ENCODE measurements around the gene CD200R1L.

CD200R1L gene

GRCh38 chr3:112845772-112846171 is 892 bp downstream of the CD200R1L start:
- no peaks in the 10 kb centered on the region for H3K9me3 ChIP-seq (ENCODE audit: low read length)
- no peaks in the 10 kb centered on the region for H3K27me3 ChIP-seq (ENCODE audit: insufficient read depth, low read length)
- no peaks in the 10 kb centered on the region for H4K20me1 ChIP-seq (ENCODE audit: insufficient read depth, low read length)
- no peak overlapping the region for H3K4me3 ChIP-seq (ENCODE audit: low read depth, low read length, poor library complexity, severe bottlenecking)
- H3K36me3 ChIP-seq (ENCODE audit: insufficient read depth, low read length): no peaks in the 10 kb centered on the region
- no peak overlapping the region for H3K9ac ChIP-seq (ENCODE audit: low read length)
- H3K27ac ChIP-seq (ENCODE audit: low read depth, low read length, poor library complexity, severe bottlenecking): no peak overlapping the region
- no peaks in the 10 kb centered on the region for H3K79me2 ChIP-seq (ENCODE audit: insufficient read depth, low read length)
- no peaks in the 10 kb centered on the region for H3K9me2 ChIP-seq (ENCODE audit: low read depth, low read length)
- no peak overlapping the region for H2AFZ ChIP-seq (ENCODE audit: low read length)
- peaks cover 6% of the 10 kb centered on the region for H3K4me1 ChIP-seq (ENCODE audit: insufficient read depth, low read length, severe bottlenecking)
- H3K4me2 ChIP-seq (ENCODE audit: low read length): no peak overlapping the region
- TF ChIP-seq CTCF (IDR thresholded peaks at IDR 0.05; ENCODE audit: low read length) (no peak), EZH2 (IDR thresholded peaks at IDR 0.05; ENCODE audit: borderline replicate concordance, low read length) (no peak)
- H3F3A ChIP-seq (ENCODE audit: insufficient read depth, low read length): no peaks in the 10 kb centered on the region

GRCh38 chr3:112829046-112829445 is 17.6 kb downstream of the CD200R1L start:
- H4K20me1 ChIP-seq (ENCODE audit: insufficient read depth, low read length): no peaks in the 10 kb centered on the region
- no peaks in the 10 kb centered on the region for H3K9me3 ChIP-seq (ENCODE audit: low read length)
- no peak overlapping the region for H3K27ac ChIP-seq (ENCODE audit: low read depth, low read length, poor library complexity, severe bottlenecking)
- no peaks in the 10 kb centered on the region for H3K9me2 ChIP-seq (ENCODE audit: low read depth, low read length)
- no peaks in the 10 kb centered on the region for H3F3A ChIP-seq (ENCODE audit: insufficient read depth, low read length)
- H3K4me3 ChIP-seq (ENCODE audit: low read depth, low read length, poor library complexity, severe bottlenecking): no peak overlapping the region
- no peaks in the 10 kb centered on the region for H3K36me3 ChIP-seq (ENCODE audit: insufficient read depth, low read length)
- H3K9ac ChIP-seq (ENCODE audit: low read length): no peak overlapping the region
- no peaks in the 10 kb centered on the region for H3K27me3 ChIP-seq (ENCODE audit: insufficient read depth, low read length)
- no peaks in the 10 kb centered on the region for H3K79me2 ChIP-seq (ENCODE audit: insufficient read depth, low read length)
- no peak overlapping the region for H2AFZ ChIP-seq (ENCODE audit: low read length)
- no peak for TF ChIP-seq EZH2 (IDR thresholded peaks at IDR 0.05; ENCODE audit: borderline replicate concordance, low read length)
- TF ChIP-seq CTCF (IDR thresholded peaks at IDR 0.05; ENCODE audit: low read length): no peak
- no peak overlapping the region for H3K4me2 ChIP-seq (ENCODE audit: low read length)
- H3K4me1 ChIP-seq (ENCODE audit: insufficient read depth, low read length, severe bottlenecking): no peaks in the 10 kb centered on the region

GRCh38 chr3:112822064-112823055 is 24.3 kb downstream of the CD200R1L start:
- Histone ChIP-seq H3K36me3 (ENCODE audit: insufficient read depth, low read length) (no peaks in the 10 kb centered on the region), H2AFZ (ENCODE audit: low read length) (no peak overlapping the region), H3F3A (ENCODE audit: insufficient read depth, low read length) (no peaks in the 10 kb centered on the region), H3K27me3 (ENCODE audit: insufficient read depth, low read length) (no peaks in the 10 kb centered on the region), H3K4me3 (ENCODE audit: low read depth, low read length, poor library complexity, severe bottlenecking) (no peak overlapping the region), H3K4me1 (ENCODE audit: insufficient read depth, low read length, severe bottlenecking) (no peaks in the 10 kb centered on the region), H3K9ac (ENCODE audit: low read length) (no peak overlapping the region), H3K27ac (ENCODE audit: low read depth, low read length, poor library complexity, severe bottlenecking) (no peak overlapping the region), H3K9me2 (ENCODE audit: low read depth, low read length) (no peaks in the 10 kb centered on the region), H4K20me1 (ENCODE audit: insufficient read depth, low read length) (no peaks in the 10 kb centered on the region), H3K9me3 (ENCODE audit: low read length) (no peaks in the 10 kb centered on the region), H3K79me2 (ENCODE audit: insufficient read depth, low read length) (no peaks in the 10 kb centered on the region), H3K4me2 (ENCODE audit: low read length) (no peak overlapping the region)
- TF ChIP-seq CTCF (IDR thresholded peaks at IDR 0.05; ENCODE audit: low read length) (no peak), EZH2 (IDR thresholded peaks at IDR 0.05; ENCODE audit: borderline replicate concordance, low read length) (no peak)

Measured in OCI-LY1 (cell line).